SK-N-MC (cell line): ENCODE measurements around the gene RSPH6A.

ENCODE experiments used
- DNase-seq: peaks from one replicate; pipeline ENCODE4 v3.0.0-alpha.2; 2011; ENCODE audit warnings: low read depth, low spot score
- H3K27ac ChIP-seq: fragments of 200-600 bp; sonication (generic); 2 replicates; pipeline ENCODE4 v1.5.1; 2016; ENCODE audit warnings: mixed run types
- H3K36me3 ChIP-seq: fragments of 200-600 bp; sonication (generic); 2 replicates; pipeline ENCODE4 v1.6.1; 2017; ENCODE audit warnings: antibody characterized with exemption, low read length, mixed read lengths; ENCODE audit not compliant: insufficient read depth
- H3K4me3 ChIP-seq: fragments of 200-600 bp; sonication (generic); 2 replicates; pipeline ENCODE4 v1.5.1; 2016
- H3K9ac ChIP-seq: fragments of 200-600 bp; sonication (generic); 2 replicates; pipeline ENCODE4 v1.8.0; 2017; ENCODE audit warnings: mixed run types, mixed read lengths; ENCODE audit not compliant: insufficient read length
- H3K9me3 ChIP-seq: fragments of 200-600 bp; sonication (generic); 2 replicates; pipeline ENCODE4 v1.6.1; 2017; ENCODE audit warnings: low read depth, mild to moderate bottlenecking, antibody characterized with exemption, low read length, moderate library complexity, mixed read lengths
- EZH2 ChIP-seq: fragments of 200-600 bp; sonication (generic); IDR thresholded peaks from one replicate; pipeline ENCODE4 v1.6.1; 2017; ENCODE audit warnings: antibody characterized with exemption
- FOXP2 ChIP-seq: optimal IDR thresholded peaks from 2 replicates; pipeline ENCODE3; 2011; ENCODE audit warnings: mild to moderate bottlenecking, moderate library complexity; ENCODE audit not compliant: insufficient read depth; ENCODE audit errors: extremely low read length, control extremely low read depth
- POLR2AphosphoS5 ChIP-seq: IDR thresholded peaks from 2 replicates; pipeline ENCODE4 v1.6.1; 2012; ENCODE audit warnings: mild to moderate bottlenecking, low read depth, low read length, borderline replicate concordance

RSPH6A gene

DNA sequence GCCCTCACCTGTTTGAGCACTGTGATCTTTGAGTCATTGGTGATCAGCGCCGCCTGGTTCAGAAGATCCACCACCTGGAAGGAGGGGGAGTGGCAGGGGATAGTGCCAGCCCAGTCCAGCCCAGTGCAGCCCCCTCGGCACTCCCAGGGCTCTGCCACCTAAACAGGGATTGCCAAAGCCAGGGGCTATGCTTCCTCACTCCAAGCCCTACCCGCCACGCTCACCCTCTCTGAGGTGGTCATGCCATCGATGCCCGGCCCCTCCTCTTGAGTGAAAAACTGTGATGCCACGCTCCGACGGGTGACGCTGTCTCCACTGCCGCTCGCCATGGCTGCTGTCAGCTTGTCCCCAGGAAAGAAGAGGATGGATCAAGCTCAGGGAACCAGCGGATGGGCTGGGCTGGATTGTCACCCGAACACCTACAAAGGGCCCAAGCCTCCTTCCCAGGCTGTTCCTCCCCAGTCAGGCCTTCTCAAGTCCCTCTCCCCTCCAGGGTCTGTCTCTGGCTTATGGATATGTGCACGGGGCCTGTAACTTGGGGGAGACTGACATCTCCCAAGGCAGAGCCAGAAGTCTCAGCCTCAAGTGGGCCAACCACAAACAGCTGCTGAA, 39.2 kb upstream of the RSPH6A start:
- peaks cover 43% of the 10 kb centered on the region for H3K36me3 ChIP-seq
- TF ChIP-seq EZH2, result no peak
- no peak for TF ChIP-seq POLR2AphosphoS5
- TF ChIP-seq FOXP2, result no peak

DNA sequence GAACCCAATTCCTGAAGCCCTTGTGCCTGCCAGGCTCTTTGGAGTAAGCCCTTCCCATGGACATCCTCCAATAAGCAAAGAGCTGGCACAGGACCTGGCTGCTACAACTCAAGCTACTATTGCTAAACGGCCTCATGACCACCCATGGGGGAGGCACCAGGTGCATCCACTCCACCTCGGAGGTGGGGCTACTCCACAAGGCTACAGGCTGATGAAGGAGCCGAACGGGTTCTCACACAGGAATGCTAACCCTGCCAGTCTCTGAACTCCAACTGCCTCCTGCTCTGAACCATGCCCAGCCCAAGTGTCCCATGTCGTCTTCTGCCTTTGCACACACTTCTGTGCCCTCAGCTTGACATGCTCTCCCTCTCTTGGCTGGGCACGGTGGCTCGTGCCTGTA, 37.9 kb upstream of the RSPH6A start:
- Histone ChIP-seq H3K9me3 (no peaks in the 10 kb centered on the region), H3K9ac (no peak overlapping the region), H3K36me3 (peaks cover 50% of the 10 kb centered on the region), H3K4me3 (no peak overlapping the region), H3K27ac (no peak overlapping the region)
- no peak for DNase-seq
- TF ChIP-seq FOXP2 (no peak), EZH2 (no peak), POLR2AphosphoS5 (no peak)

More for the DNA sequence above, 39.2 kb upstream of the RSPH6A start:
- no peak for DNase-seq
- no peaks in the 10 kb centered on the region for H3K9me3 ChIP-seq
- no peak overlapping the region for H3K27ac ChIP-seq
- no peak overlapping the region for H3K4me3 ChIP-seq
- H3K9ac ChIP-seq, result no peak overlapping the region

DNA sequence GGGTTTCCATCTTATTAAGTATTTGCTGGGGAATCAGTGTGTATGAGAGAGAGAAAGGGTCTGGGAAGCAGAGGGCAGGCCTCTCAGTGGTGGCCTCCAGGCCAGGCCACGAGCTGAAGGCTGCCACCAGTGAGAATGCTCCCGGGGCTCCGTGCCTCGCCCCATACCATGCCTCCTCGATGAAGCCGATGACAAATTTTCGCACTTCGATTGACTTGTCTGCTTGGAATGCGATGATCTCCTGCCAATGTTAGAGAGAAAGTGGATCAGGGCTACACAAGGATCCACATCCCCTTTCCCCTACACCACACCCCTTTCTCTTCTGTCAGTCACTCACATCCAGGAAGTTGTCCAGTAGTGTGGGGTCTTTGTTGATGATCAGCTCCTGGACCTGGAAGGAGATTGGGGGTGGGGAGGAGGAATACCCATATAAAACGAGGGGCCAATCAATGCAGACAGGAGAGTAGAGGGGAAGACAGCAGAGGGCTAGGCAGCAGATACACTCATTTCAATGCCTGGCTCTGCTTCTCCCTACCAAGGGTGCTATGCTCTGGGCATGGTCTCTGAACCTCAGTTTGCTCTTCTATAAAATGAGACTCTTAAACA, 37.1 kb upstream of the RSPH6A start:
- DNase-seq, result no peak
- Histone ChIP-seq H3K27ac (no peak overlapping the region), H3K36me3 (peaks cover 57% of the 10 kb centered on the region), H3K9ac (no peak overlapping the region), H3K4me3 (no peak overlapping the region), H3K9me3 (no peaks in the 10 kb centered on the region)
- TF ChIP-seq POLR2AphosphoS5, result no peak
- TF ChIP-seq FOXP2, result no peak
- TF ChIP-seq EZH2, result no peak

DNA sequence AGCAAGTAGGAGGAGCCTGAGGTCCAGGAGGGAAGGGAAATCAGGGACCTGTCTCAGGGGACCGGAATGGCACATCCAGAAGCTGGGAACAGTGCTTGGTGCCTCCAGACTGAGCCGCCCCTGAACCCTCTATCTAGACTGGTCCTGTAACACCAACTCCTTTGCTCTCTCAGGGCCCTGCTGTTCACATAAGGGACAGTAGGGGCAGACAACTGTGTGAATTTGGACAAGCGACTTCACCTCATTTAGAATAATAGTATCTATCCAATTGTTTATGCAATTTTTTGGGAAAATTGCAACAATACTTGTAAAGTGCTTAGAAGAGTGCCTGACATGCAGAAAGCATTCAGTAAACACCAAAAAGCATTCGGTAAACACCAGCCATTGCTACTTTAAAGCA, 33.8 kb upstream of the RSPH6A start:
- H3K4me3 ChIP-seq, result no peak overlapping the region
- H3K36me3 ChIP-seq, result peaks cover 78% of the 10 kb centered on the region
- H3K27ac ChIP-seq, result no peak overlapping the region
- no peak for DNase-seq
- no peak for TF ChIP-seq EZH2
- H3K9ac ChIP-seq, result no peak overlapping the region
- H3K9me3 ChIP-seq, result no peaks in the 10 kb centered on the region

DNA sequence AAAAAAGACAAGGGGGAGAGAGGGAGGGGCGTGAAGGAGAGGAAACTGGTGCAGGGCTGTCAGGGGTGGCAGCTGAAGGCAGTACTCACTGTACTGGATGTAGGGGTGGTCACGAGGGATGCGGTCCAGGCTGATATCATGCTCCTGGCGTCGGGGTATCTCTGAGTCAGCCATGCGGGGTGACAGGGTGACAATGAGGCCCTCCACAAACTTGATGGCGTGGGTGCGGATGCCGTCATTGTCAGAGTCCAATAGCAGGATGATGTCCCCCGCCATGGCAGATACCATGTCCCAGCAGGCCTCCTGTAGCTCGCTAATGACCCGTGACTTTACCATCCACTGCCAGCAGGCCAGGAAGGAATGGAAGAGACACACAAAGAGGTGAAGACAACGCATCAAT, 32.6 kb upstream of the RSPH6A start:
- no peak overlapping the region for H3K9ac ChIP-seq
- H3K4me3 ChIP-seq, result no peak overlapping the region
- H3K36me3 ChIP-seq, result peaks cover 80% of the 10 kb centered on the region
- no peak for DNase-seq
- no peak for TF ChIP-seq POLR2AphosphoS5
- TF ChIP-seq EZH2, result no peak
- TF ChIP-seq FOXP2, result no peak
- no peak overlapping the region for H3K27ac ChIP-seq
- no peaks in the 10 kb centered on the region for H3K9me3 ChIP-seq

DNA sequence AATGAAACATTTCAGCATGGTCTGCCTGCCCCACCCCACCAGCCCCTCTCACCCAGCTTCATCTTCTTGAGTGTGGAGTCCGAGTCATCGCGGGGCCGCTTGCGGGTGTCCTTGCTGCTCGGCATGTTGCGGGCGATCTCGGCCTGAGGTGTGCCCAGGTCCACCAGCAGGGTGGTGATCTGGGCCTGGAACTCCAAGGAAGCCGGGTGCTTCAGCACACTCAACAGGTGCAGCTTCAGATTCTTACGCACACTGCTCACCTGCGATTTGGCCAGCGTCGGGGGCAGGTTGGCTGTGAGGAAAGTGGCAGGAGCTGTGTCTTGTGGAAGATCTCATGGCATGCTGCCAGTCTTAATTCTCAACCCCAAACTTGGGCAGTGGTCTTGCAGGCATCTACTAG, 27.1 kb upstream of the RSPH6A start:
- no peak overlapping the region for H3K4me3 ChIP-seq
- no peak overlapping the region for H3K27ac ChIP-seq
- TF ChIP-seq FOXP2 (no peak), EZH2 (no peak), POLR2AphosphoS5 (no peak)
- peaks cover 87% of the 10 kb centered on the region for H3K36me3 ChIP-seq
- H3K9ac ChIP-seq, result no peak overlapping the region
- no peak for DNase-seq
- H3K9me3 ChIP-seq, result no peaks in the 10 kb centered on the region

DNA sequence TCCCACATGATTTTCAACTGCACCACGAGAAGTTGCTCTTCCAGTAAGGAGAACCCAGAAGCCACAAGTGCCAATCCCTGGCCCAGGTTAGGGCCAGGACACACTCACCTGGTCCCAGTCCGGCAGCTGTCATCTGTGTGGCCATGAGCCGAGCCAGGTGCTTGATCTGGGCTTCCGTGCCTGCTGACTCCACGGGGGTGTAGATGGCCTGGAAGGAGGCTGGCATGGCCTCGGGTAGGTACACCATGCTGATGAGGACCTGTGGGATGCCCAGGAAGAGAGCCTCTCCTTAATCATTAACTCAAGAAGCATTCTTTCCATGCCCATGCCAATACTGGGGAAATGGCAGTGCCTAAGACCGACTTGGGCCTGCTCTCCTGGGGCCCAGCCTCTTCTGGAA, 19.9 kb upstream of the RSPH6A start:
- Histone ChIP-seq H3K36me3 (peaks cover 75% of the 10 kb centered on the region), H3K9ac (no peak overlapping the region), H3K4me3 (no peak overlapping the region), H3K27ac (no peak overlapping the region), H3K9me3 (no peaks in the 10 kb centered on the region)
- no peak for DNase-seq
- no peak for TF ChIP-seq EZH2
- TF ChIP-seq POLR2AphosphoS5, result no peak
- TF ChIP-seq FOXP2, result no peak

DNA sequence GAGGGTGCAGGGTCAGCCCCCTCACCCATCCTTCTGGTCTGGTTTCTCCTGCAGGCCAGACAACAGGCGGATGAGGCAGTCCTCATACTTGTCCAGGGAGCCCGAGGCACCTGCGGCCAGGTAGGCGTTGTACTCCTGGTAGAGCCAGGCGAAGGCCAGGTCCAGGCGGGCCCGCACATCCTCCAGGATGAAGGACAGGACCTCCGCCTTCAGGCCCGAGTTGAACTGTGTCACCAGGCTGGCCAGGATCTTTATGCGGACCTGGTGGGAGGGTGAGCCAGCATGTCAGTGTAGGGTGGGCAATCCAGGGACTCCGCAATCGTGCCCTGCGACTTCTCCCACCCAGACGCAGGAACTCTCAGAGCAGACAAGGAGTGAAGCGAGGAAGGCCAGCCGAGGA, 13.8 kb upstream of the RSPH6A start:
- no peak overlapping the region for H3K9ac ChIP-seq
- no peak overlapping the region for H3K4me3 ChIP-seq
- TF ChIP-seq EZH2 (no peak), FOXP2 (no peak), POLR2AphosphoS5 (no peak)
- no peak for DNase-seq
- H3K27ac ChIP-seq, result no peak overlapping the region
- peaks cover 72% of the 10 kb centered on the region; the same call in 1 of the 2 replicates for H3K36me3 ChIP-seq
- H3K9me3 ChIP-seq, result no peaks in the 10 kb centered on the region

DNA sequence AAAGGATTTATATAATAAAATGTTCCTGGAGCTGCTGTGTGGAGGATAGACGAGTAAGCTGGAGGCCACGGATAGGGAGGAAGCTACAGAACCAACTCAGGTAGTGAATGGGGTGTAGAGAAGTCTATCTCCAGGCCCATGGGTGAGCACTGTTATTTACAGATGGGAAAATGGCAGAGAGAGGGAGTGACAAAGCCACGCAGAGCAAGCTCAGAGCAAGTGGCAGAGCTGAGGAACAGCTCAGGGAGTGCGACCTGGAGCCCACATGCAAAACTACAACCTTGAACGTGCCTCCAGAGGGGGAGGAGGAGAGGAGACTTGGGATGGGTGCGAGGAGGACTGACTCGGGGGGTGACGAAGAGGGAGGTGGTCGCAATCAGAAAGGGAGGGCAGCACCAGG, 13.4 kb upstream of the RSPH6A start:
- no peaks in the 10 kb centered on the region for H3K9me3 ChIP-seq
- TF ChIP-seq POLR2AphosphoS5 (no peak), EZH2 (no peak), FOXP2 (no peak)
- H3K9ac ChIP-seq, result no peak overlapping the region
- no peak overlapping the region for H3K27ac ChIP-seq
- H3K36me3 ChIP-seq, result peaks cover 72% of the 10 kb centered on the region; the same call in 1 of the 2 replicates
- no peak for DNase-seq
- no peak overlapping the region for H3K4me3 ChIP-seq
